H54 (cell line): ENCODE results near the gene NRF1.

Experiments used
- DNase-seq: peaks from one replicate; pipeline ENCODE4 v3.0.0; 2011; ENCODE audit warnings: low spot score, mixed read lengths; ENCODE audit not compliant: insufficient read length
- FAIRE-seq: peaks from 3 replicates; lab custom pipeline; 2011; peaks lifted over from hg19 to GRCh38; lab: Jason Lieb, UNC
- POLR2A ChIP-seq: IDR thresholded peaks from 2 replicates; pipeline ENCODE4 v1.6.1; 2011; ENCODE audit warnings: low read depth, mild to moderate bottlenecking, low read length

NRF1 gene

DNA sequence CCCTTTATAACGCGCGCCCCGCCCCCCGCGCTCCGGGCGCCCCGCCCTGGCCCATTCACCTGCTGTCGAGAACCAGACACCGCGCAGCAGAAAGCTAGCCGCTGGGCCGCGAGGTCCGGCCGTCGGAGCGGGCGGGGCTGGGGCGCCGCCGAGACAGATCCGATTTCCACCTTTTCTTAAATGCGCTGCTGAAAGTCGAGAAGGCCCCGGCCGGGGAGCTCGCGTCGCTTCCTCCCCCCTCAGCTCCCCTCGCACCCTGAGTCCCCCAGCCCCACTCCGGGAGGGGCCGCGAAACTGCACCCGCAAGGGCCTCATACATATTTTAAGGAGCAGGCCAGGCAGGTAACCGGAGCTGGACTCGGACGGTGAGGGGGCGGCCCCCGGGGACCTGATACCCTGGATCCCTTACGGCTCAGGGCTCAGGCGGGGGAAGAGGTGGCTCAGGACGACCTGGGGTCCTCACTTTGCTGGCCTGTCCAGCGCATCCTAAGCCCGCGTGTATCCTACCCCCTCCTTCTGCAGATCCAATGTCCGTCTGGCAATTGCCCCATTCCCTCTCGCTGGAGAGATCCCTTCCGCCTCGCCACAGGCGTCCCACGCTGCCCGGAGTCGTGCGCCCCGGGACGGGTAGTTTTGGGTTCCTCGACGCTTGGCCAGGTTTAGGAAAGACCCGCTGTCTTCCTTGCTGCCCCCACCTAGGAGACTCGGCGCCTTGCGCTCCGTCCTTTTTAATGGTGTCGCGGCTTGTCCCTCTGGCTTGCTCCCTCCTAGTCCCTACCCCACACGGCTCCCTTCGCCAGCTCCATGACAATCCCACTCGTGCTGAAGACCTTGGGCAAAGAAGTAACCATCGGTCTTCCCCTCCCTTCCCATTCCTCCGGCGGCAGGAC, 170.7 kb downstream of the NRF1 start:
- DNase-seq = no peak
- no peak for FAIRE-seq
- no peak for TF ChIP-seq POLR2A

DNA sequence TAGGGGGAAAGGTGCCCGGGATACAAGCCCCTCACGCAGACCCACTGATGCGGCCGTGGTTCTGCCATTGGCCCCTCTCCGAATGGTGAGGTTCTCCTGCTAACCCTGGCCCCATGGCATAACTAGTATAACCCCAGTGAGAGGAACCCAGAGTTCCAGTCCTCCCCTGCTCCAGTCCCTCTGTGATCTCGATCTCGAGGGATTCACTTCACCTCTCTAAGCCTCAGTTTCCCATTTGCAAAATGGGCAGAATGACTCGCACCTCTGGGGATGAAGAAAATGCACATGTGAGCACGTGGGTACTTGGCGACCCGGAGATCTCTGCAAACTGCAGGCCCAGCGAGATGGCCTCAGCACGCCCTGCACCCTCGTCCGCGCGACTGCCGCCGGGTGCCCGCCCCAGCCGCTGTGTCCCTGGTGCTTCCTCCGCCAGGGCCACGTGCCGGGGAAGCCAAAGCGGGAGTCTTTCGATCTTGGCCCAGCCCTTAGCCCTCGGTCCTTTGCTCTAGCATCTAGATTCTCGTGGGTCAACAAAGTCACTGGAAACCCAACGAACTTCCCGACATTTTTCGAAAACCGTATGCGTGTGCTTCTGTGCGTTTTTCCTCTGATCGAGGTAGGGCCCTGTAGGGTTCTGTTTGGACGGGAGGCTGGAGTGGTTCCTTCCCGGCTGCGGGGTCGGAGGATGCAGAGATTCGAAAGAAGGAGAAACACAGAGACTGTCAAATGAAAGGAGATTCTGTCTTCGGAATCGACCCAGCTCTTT, 171.5 kb downstream of the NRF1 start:
- DNase-seq (no peak), FAIRE-seq (no peak)
- no peak for TF ChIP-seq POLR2A

GRCh38 chr7:129783584-129783919, 172.0 kb downstream of the NRF1 start:
- DNase-seq (no peak), FAIRE-seq (no peak)
- TF ChIP-seq POLR2A = no peak

GRCh38 chr7:129784437-129784782, 172.9 kb downstream of the NRF1 start:
- no peak for TF ChIP-seq POLR2A
- FAIRE-seq (no peak), DNase-seq (no peak)

- DNase-seq = no peak
- TF ChIP-seq POLR2A = no peak
- no peak for FAIRE-seq
These were observed 173.5 kb downstream of the NRF1 start for GRCh38 chr7:129784783-129785684.

DNA sequence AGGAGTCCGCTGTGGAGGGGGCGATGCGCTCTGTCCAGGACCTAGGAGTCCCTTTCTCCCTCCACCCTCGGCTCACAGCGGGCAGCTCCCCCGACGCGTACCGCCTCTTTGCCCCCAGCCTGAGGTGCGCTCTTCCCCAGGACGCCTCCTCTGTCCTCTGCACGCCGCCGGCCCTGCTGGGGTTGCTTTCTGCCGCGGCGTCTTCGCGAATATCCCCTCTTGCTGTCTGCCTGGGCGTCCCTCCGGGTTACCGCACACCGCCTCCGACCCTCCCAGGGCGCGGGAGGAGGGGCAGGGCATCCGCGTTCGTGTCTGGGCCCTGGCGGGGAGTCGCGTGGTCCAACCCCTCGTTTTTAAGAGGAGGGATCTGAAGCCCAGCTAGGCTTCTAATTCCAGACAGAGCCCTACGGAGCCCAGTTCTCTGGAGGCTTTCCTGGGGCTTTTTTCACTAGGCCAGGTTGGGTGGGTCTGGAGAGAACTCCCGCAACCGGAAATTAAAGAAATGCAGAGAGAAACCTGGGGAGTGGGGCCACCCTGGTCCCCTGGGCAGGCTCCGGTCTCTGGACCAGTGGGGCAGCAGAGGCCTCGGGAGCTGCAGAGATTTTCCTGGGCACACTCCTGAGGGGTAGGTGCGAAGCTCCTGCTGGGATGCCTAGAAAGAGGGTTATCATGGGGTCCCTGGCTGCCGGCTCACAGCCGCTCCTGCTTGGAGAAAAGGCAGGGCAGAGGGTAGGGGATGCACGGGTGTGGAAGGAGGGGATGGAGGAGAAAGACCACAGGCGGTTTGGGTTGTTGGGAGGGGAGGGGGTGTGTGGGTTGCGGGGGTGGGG, 174.4 kb downstream of the NRF1 start:
- no peak for DNase-seq
- no peak for TF ChIP-seq POLR2A

DNA sequence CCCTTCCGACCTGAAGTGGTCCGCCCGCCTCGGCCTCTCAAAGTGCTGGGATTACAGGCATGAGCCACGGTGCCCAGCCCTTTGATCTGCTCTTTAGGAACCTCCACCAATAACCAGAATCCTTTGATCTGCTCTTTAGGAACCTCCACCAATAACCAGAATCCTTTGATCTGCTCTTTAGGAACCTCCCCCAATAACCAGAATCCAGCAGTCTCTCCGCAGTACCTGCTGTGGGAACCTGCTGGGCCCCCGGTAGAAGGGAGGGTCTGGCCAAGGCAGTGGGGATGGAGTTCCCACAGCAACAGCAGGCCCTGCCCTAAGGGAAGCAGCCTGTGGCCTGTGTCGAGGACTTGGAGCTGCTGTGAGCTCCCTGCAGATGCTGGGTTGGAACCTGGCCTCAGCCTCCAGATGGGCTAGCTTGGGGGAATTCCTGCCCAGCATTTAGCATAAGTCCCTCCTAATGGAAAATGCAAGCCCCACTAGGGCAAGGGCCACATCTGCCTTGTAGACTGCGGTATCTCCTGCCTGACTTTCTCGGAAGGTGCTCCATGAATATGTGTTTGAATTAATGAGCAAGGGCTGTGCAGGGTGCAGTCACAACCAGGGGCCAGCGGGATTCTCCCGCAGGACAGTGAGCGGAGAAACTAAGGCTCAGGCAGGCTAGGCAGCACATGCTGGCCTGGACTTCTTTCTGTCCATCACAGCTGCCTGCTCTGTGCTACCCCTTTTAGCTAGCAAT, 175.5 kb downstream of the NRF1 start:
- DNase-seq = no peak

More for the DNA sequence above, 174.4 kb downstream of the NRF1 start:
- FAIRE-seq = no peak

GRCh38 chr7:129789000-129789399, 177.5 kb downstream of the NRF1 start:
- FAIRE-seq = no peak
- no peak for DNase-seq
- no peak for TF ChIP-seq POLR2A

More for the DNA sequence above, 175.5 kb downstream of the NRF1 start:
- FAIRE-seq = no peak
- no peak for TF ChIP-seq POLR2A

- TF ChIP-seq POLR2A = no peak
- FAIRE-seq (no peak), DNase-seq (no peak)
These were observed 178.1 kb downstream of the NRF1 start for GRCh38 chr7:129789652-129790051.

DNA sequence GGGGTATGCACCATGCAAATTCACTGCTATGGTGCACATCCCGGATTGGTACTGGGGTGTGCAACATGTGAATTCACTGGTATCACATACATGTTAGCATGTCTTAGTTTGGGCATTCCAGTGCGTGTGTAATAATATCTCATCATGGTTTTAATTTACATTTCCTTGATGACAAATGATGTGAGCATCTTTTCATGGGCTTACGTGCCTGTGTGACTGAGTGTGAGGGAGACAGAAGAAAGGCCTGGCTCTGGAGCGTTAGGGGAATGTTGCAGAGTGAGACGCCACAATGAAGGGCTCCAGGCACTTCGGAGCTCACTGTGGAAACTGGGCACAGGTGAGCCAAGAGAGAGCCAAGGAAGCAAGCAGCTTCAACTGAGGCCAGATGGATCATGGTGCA, 178.6 kb downstream of the NRF1 start:
- no peak for FAIRE-seq
- DNase-seq = no peak
- TF ChIP-seq POLR2A = no peak

DNA sequence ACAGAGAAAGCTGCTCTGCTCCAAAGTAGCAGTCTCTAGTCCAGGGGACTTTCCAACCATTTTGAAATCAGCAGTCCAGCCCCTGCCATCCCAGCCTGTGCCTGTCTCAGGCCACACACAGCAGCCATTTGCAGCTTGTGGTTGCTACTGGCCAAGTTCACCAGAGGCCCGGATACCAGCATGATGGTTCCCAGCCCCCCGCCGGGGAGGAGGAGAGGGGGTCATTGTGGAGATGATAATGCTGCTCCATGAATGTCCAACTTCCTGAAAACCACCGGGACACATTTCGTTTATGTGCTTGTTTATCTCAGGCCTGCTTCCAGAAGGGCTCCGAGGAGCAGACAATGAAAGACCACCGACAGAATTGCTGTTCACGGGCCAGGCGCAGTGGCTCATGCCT, 181.2 kb downstream of the NRF1 start:
- FAIRE-seq = no peak
- TF ChIP-seq POLR2A = no peak
- no peak for DNase-seq
